ENCODE measurements around the gene TSPEAR.

DNA sequence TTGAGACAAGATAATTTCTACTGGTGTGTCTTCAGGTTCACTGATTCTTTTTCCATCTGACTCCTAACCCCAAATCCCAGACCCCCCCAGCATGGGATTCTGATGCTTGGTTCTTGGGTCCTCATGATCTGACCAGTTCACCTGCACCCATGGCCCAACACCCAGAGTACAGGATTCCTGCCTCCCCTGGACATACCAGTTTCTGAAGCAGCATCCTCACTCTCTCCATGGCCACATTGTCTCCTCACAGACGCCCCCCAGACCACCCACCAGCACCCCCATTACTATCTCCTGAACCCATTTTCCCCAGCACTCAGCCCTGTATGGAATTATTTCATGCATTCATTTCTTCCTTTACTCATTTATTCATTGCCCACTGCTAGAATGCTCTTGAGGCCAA lies 54.5 kb downstream of the TSPEAR start:
- TF ChIP-seq POLR2AphosphoS5 (IDR thresholded peaks at IDR 0.05) (no peak), POLR2A (IDR thresholded peaks at IDR 0.05) (no peak)
- TF ChIP-seq, protein P1, sequence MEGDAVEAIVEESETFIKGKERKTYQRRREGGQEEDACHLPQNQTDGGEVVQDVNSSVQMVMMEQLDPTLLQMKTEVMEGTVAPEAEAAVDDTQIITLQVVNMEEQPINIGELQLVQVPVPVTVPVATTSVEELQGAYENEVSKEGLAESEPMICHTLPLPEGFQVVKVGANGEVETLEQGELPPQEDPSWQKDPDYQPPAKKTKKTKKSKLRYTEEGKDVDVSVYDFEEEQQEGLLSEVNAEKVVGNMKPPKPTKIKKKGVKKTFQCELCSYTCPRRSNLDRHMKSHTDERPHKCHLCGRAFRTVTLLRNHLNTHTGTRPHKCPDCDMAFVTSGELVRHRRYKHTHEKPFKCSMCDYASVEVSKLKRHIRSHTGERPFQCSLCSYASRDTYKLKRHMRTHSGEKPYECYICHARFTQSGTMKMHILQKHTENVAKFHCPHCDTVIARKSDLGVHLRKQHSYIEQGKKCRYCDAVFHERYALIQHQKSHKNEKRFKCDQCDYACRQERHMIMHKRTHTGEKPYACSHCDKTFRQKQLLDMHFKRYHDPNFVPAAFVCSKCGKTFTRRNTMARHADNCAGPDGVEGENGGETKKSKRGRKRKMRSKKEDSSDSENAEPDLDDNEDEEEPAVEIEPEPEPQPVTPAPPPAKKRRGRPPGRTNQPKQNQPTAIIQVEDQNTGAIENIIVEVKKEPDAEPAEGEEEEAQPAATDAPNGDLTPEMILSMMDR (IDR thresholded peaks at IDR 0.05): no peak
